ENCODE data around the gene DNAJC1. TPM values are rescaled to one million over a fixed set of nuclear protein-coding genes. Genes with fewer than 3 reads are reported as not detected.

Gene DNAJC1
- total and polyA plus RNA-seq, 2 of the 4 experiments (the other 2 are of a cell fraction): 12.7 to 13.3 TPM

GRCh38 chr10:21807180-21807579 lies 196.3 kb downstream of the DNAJC1 start:
- no peak overlapping the region for H3K4me2 ChIP-seq (ENCODE audit: low read depth, low read length)
- ATAC-seq (ENCODE audit: low read depth): no peak
- ChIA-PET CTCF (interaction anchor here (0.7 to 0.9 kb wide), 2 partner anchors 10 to 95 kb away, joined by 3 read pairs; no protein-coding TSS in a partner anchor), POLR2A (ENCODE audit: unreplicated experiment) (no interaction called here)
- H2BK5ac ChIP-seq (ENCODE audit: low read depth, low read length, poor library complexity, severe bottlenecking): no peak overlapping the region
- in situ Hi-C loops (cut with MboI; ENCODE audit: low sequenced_read_pairs): no loop called here
- no TSS peak for BruUV-seq (replicated peaks)
- intact Hi-C loops (cut with micrococcal nuclease): no loop called here
- no peak overlapping the region for H3K56ac ChIP-seq (ENCODE audit: extremely low read depth, insufficient read depth, low read length)
- no peak overlapping the region for H3K9ac ChIP-seq (ENCODE audit: low read depth, low read length)
- H4K8ac ChIP-seq (ENCODE audit: low read depth in 2 of 2, low read length in 2 of 2): no peak overlapping the region
- H3K27me3 ChIP-seq (ENCODE audit: control insufficient read depth, insufficient read depth, low read length): no peaks in the 10 kb centered on the region
- no peak for DNase-seq
- TF ChIP-seq FOS (IDR thresholded peaks at IDR 0.05; ENCODE audit: low read depth, low read length) (no peak), USF2 (IDR thresholded peaks at IDR 0.05; ENCODE audit: low read depth, low read length) (no peak), CTCF (conservative IDR thresholded peaks at IDR 0.05; ENCODE audit: low read depth, low read length) (no peak), NFE2L2 (IDR thresholded peaks at IDR 0.05; ENCODE audit: low read depth, low read length) (no peak), SMC3 (IDR thresholded peaks at IDR 0.05; ENCODE audit: low read depth, low read length) (no peak), MAZ (IDR thresholded peaks at IDR 0.05; ENCODE audit: borderline replicate concordance, low read depth, low read length) (no peak), CEBPB (IDR thresholded peaks at IDR 0.05; ENCODE audit: low read depth, low read length) (no peak), RCOR1 (IDR thresholded peaks at IDR 0.05; ENCODE audit: insufficient replicate concordance, low read length) (no peak), BHLHE40 (IDR thresholded peaks at IDR 0.05; ENCODE audit: low read depth, low read length) (no peak), MXI1 (IDR thresholded peaks at IDR 0.05; ENCODE audit: borderline replicate concordance, low read depth, low read length) (no peak), POLR2A (IDR thresholded peaks at IDR 0.05; ENCODE audit: low read depth, low read length) (no peak), MAFK (IDR thresholded peaks at IDR 0.05; ENCODE audit: low read depth, low read length) (no peak), RAD21 (IDR thresholded peaks at IDR 0.05; ENCODE audit: low read length) (no peak), CHD1 (IDR thresholded peaks at IDR 0.05; ENCODE audit: low read depth, low read length) (no peak), ELK1 (IDR thresholded peaks at IDR 0.05; ENCODE audit: borderline replicate concordance, low read depth, low read length) (no peak), RFX5 (IDR thresholded peaks at IDR 0.05; ENCODE audit: low read depth, low read length) (no peak)
- no peak overlapping the region for H2AFZ ChIP-seq (replicated peaks; ENCODE audit: low read length, poor library complexity)
- no peak overlapping the region for H4K91ac ChIP-seq (ENCODE audit: insufficient read depth, low read depth, low read length)
- no peaks in the 10 kb centered on the region for H4K20me1 ChIP-seq (ENCODE audit: insufficient read depth, low read length)
- H2AK5ac ChIP-seq (ENCODE audit: low read depth, low read length): no peak overlapping the region
- H4K5ac ChIP-seq (ENCODE audit: low read depth, low read length): no peak overlapping the region
- 52% methylated on average over 3 of the region's 5 CpGs; no CpG with 5 or more reads in 1 of the 2 experiments for WGBS, 2 experiments (ENCODE audit: extremely low coverage in 2 of 2, insufficient read length in 1 of 2)
- H3K4me3 ChIP-seq (ENCODE audit: insufficient read depth, low read depth, low read length): no peak overlapping the region
- no peak overlapping the region for H3K4ac ChIP-seq (ENCODE audit: low read depth, low read length)
- H2BK15ac ChIP-seq (ENCODE audit: low read depth, low read length): no peak overlapping the region
- H2BK120ac ChIP-seq (ENCODE audit: low read depth, low read length): no peak overlapping the region
- H3K4me1 ChIP-seq (ENCODE audit: control insufficient read depth, insufficient read depth, low read length): peaks cover 1% of the 10 kb centered on the region; the same call in 1 of the 2 replicates
- H2BK20ac ChIP-seq (ENCODE audit: low read depth, low read length): no peak overlapping the region
- H3K9me3 ChIP-seq (ENCODE audit: control insufficient read depth, insufficient read depth, low read length): no peaks in the 10 kb centered on the region
- no peaks in the 10 kb centered on the region for H3K79me1 ChIP-seq (ENCODE audit: low read depth in 1 of 2, low read length in 2 of 2)
- H3K36me3 ChIP-seq (ENCODE audit: control insufficient read depth, insufficient read depth, low read length): no peaks in the 10 kb centered on the region
- no peak overlapping the region for H2AK9ac ChIP-seq (replicated peaks; ENCODE audit: low read depth, low read length, poor library complexity)
- no peaks in the 10 kb centered on the region for H3K9me1 ChIP-seq (ENCODE audit: insufficient read depth, low read length)
- dilution Hi-C loops (cut with HindIII; ENCODE audit: low sequenced_read_pairs, unreplicated experiment): no loop called here
- no peak overlapping the region for H3K23ac ChIP-seq (ENCODE audit: low read depth, low read length)
- no peak overlapping the region for H3K27ac ChIP-seq (ENCODE audit: insufficient read depth, low read length)
- no peak overlapping the region for H3K14ac ChIP-seq (replicated peaks; ENCODE audit: low read depth, low read length)
- no peak overlapping the region for H3K18ac ChIP-seq (ENCODE audit: low read depth, low read length)

Data from IMR-90 (cell line).